ENCODE measurements around the gene PARS2. TPM values are rescaled to one million over a fixed set of nuclear protein-coding genes. Genes with fewer than 3 reads are reported as not detected.

The PARS2 gene
- total RNA-seq, 1 donor from 2014 or later: 3.7 TPM

- DNase-seq: no peak
Observed at GRCh38 chr1:54774820-54775498, 10.6 kb upstream of the PARS2 start.

GRCh38 chr1:54772951-54773350 is 8.6 kb upstream of the PARS2 start:
- DNase-seq: no peak

GRCh38 chr1:54768093-54768492 is 3.8 kb upstream of the PARS2 start:
- DNase-seq: no peak

- DNase-seq: no peak
Observed at GRCh38 chr1:54767526-54767925, 3.2 kb upstream of the PARS2 start.

- no peak for DNase-seq
Observed at GRCh38 chr1:54766726-54767125, 2.4 kb upstream of the PARS2 start.

- no peak for DNase-seq
Observed at GRCh38 chr1:54764922-54765561, 719 bp upstream of the PARS2 start.

- no peak for DNase-seq
Observed at GRCh38 chr1:54763816-54764132, 549 bp downstream of the PARS2 start.

- DNase-seq: no peak
Observed at GRCh38 chr1:54758678-54759348, 5.5 kb downstream of the PARS2 start.

GRCh38 chr1:54757833-54758232 is 6.5 kb downstream of the PARS2 start:
- DNase-seq: no peak

- DNase-seq: no peak
Observed at GRCh38 chr1:54754486-54755285, 9.6 kb downstream of the PARS2 start.

- no peak for DNase-seq
Observed at GRCh38 chr1:54754045-54754444, 10.3 kb downstream of the PARS2 start.

GRCh38 chr1:54751426-54751825 is 12.9 kb downstream of the PARS2 start:
- DNase-seq: no peak

- DNase-seq: no peak
Observed at GRCh38 chr1:54750596-54750995, 13.7 kb downstream of the PARS2 start.

- DNase-seq: no peak
Observed at GRCh38 chr1:54748094-54748835, 16.1 kb downstream of the PARS2 start.

- DNase-seq: no peak
Observed at GRCh38 chr1:54745864-54746263, 18.5 kb downstream of the PARS2 start.

- DNase-seq: no peak
Observed at GRCh38 chr1:54745274-54745673, 19.0 kb downstream of the PARS2 start.

GRCh38 chr1:54744696-54745095 is 19.6 kb downstream of the PARS2 start:
- DNase-seq: no peak

GRCh38 chr1:54743416-54744226 is 20.7 kb downstream of the PARS2 start:
- DNase-seq: no peak

- DNase-seq: no peak
Observed at GRCh38 chr1:54742282-54742681, 22.0 kb downstream of the PARS2 start.

- DNase-seq: no peak
Observed at GRCh38 chr1:54741531-54741930, 22.8 kb downstream of the PARS2 start.

GRCh38 chr1:54738244-54738643 is 26.1 kb downstream of the PARS2 start:
- DNase-seq: no peak
